DND-41 (cell line): ENCODE data around the gene GIT1.

Experiments
- ATAC-seq: fragments of 200-7000 bp; cut with Tn5 transposase; 3 replicates; pipeline ENCODE4 v1.9.1; 2021; ENCODE audit warnings: low read depth; ENCODE audit not compliant: insufficient read depth
- DNase-seq: peaks from one replicate; pipeline ENCODE4 v3.0.0-alpha.2; 2020
- H2AFZ ChIP-seq: 2 replicates; pipeline ENCODE4 v1.6.0; 2012; ENCODE audit warnings: low read depth, low read length
- H3K27ac ChIP-seq: 2 replicates; pipeline ENCODE4 v1.5.1; 2012; ENCODE audit warnings: low read length, inconsistent platforms
- H3K27me3 ChIP-seq: fragments of 200-600 bp; sonication (generic); 2 replicates; pipeline ENCODE4 v1.6.0; 2012; ENCODE audit warnings: low read length, mild to moderate bottlenecking, inconsistent platforms; ENCODE audit not compliant: insufficient read depth, poor library complexity
- H3K36me3 ChIP-seq: 2 replicates; pipeline ENCODE4 v1.5.1; 2012; ENCODE audit warnings: low read length, inconsistent platforms; ENCODE audit not compliant: insufficient read depth
- H3K4me1 ChIP-seq: 2 replicates; pipeline ENCODE4 v1.5.1; 2012; ENCODE audit warnings: mild to moderate bottlenecking, low read length; ENCODE audit not compliant: insufficient read depth
- H3K4me2 ChIP-seq: 2 replicates; pipeline ENCODE4 v1.6.0; 2012; ENCODE audit warnings: mild to moderate bottlenecking, moderate library complexity, low read length, inconsistent platforms; ENCODE audit not compliant: insufficient read depth
- H3K4me3 ChIP-seq, 2 experiments: fragments of 200-600 bp in 1 of 2; shearing (Covaris generic) in 1 of 2; 2 replicates each; pipeline ENCODE4 v1.5.1; 2012 to 2016; ENCODE audit warnings: inconsistent platforms in 2 of 2, low read length in 2 of 2, mild to moderate bottlenecking in 2 of 2, low read depth in 1 of 2, moderate library complexity in 1 of 2
- H3K79me2 ChIP-seq: 2 replicates; pipeline ENCODE4 v1.6.0; 2012; ENCODE audit warnings: low read length, inconsistent platforms; ENCODE audit not compliant: insufficient read depth
- H3K9ac ChIP-seq: 2 replicates; pipeline ENCODE4 v1.6.0; 2012; ENCODE audit warnings: low read depth, mild to moderate bottlenecking, inconsistent platforms, low read length, moderate library complexity
- H3K9me3 ChIP-seq: 2 replicates; pipeline ENCODE4 v1.5.1; 2012; ENCODE audit warnings: low read length, moderate library complexity, mild to moderate bottlenecking, inconsistent platforms; ENCODE audit not compliant: insufficient read depth, severe bottlenecking
- H4K20me1 ChIP-seq: 2 replicates; pipeline ENCODE4 v1.6.0; 2012; ENCODE audit warnings: low read length; ENCODE audit not compliant: insufficient read depth
- CTCF ChIP-seq: IDR thresholded peaks from 2 replicates; pipeline ENCODE4 v1.5.1; 2012; ENCODE audit warnings: borderline replicate concordance, low read length, moderate library complexity, mild to moderate bottlenecking; ENCODE audit not compliant: poor library complexity, severe bottlenecking; ENCODE audit errors: extremely low read depth
- EZH2 ChIP-seq: IDR thresholded peaks from 3 replicates; pipeline ENCODE4 v1.6.1; 2012; ENCODE audit warnings: borderline replicate concordance, low read depth, mild to moderate bottlenecking, moderate library complexity, low read length, inconsistent platforms; ENCODE audit not compliant: severe bottlenecking

Gene GIT1

GRCh38 chr17:29622337-29623282 lies 33.2 kb upstream of the GIT1 start, which contains the start of gene CORO6:
CORO6 (minus strand) TSS chr17:29622912; CDS start chr17:29621421, 1,491 bp downstream.
- Histone ChIP-seq H3K9ac (peak within 1 kb of the TSS; percentile 54), H3K27ac (0 out of 2 replicates have a peak within 1 kb of the TSS, but pooled peaks have one; percentile 12), H3K9me3 (no peaks in the 10 kb centered on the region), H2AFZ (peak within 1 kb of the TSS; percentile 73), H3K4me1 (peaks cover 27% of the 10 kb centered on the region), H3K27me3 (peaks cover 10% of the 10 kb centered on the region), H3K36me3 (0 out of 2 replicates have a peak, but pooled peaks cover 3% of the 10 kb centered on the region), H4K20me1 (peaks cover 15% of the 10 kb centered on the region), H3K79me2 (no peaks in the 10 kb centered on the region), H3K4me3 (peak within 1 kb of the TSS; percentile 21 to 58; a peak in 3 of 4 replicates), H3K4me2 (peak within 1 kb of the TSS; percentile 85)
- ATAC-seq (peak; percentile 64), DNase-seq (peak; percentile 84)
- TF ChIP-seq EZH2: no peak
- TF ChIP-seq CTCF: no peak

- Histone ChIP-seq H3K9ac (peak overlapping the region; percentile 54), H3K4me2 (peak overlapping the region; percentile 85), H3K27ac (no peak overlapping the region), H3K4me3 (peak overlapping the region in 1 of 2 experiments; percentile 58; a peak in 1 of 4 replicates), H3K36me3 (0 out of 2 replicates have a peak, but pooled peaks cover 3% of the 10 kb centered on the region), H3K4me1 (peaks cover 35% of the 10 kb centered on the region), H4K20me1 (peaks cover 17% of the 10 kb centered on the region), H2AFZ (no peak overlapping the region), H3K79me2 (no peaks in the 10 kb centered on the region), H3K27me3 (peaks cover 11% of the 10 kb centered on the region), H3K9me3 (no peaks in the 10 kb centered on the region)
- DNase-seq (no peak), ATAC-seq (no peak)
- TF ChIP-seq EZH2 (no peak), CTCF (no peak)
Observed at GRCh38 chr17:29621751-29622194, 32.3 kb upstream of the GIT1 start.

GRCh38 chr17:29620779-29621500 lies 31.5 kb upstream of the GIT1 start:
- TF ChIP-seq EZH2 (no peak), CTCF (no peak)
- ATAC-seq (no peak), DNase-seq (no peak)
- Histone ChIP-seq H3K79me2 (no peaks in the 10 kb centered on the region), H3K27me3 (peaks cover 19% of the 10 kb centered on the region), H3K36me3 (0 out of 2 replicates have a peak, but pooled peaks cover 3% of the 10 kb centered on the region), H3K27ac (no peak overlapping the region), H3K4me3 (no peak overlapping the region), H3K4me1 (peaks cover 43% of the 10 kb centered on the region), H3K9me3 (no peaks in the 10 kb centered on the region), H3K9ac (no peak overlapping the region), H3K4me2 (no peak overlapping the region), H4K20me1 (peaks cover 25% of the 10 kb centered on the region), H2AFZ (no peak overlapping the region)
